H9 (cell line): ENCODE results near the gene FTH1. TPM values are rescaled to one million over a fixed set of nuclear protein-coding genes. Genes with fewer than 3 reads are reported as not detected.

ENCODE experiments used
- DNase-seq: peaks from one replicate; pipeline ENCODE4 v3.0.0-alpha.2; 2017
- H2AFZ ChIP-seq: one replicate; pipeline ENCODE4 v1.6.1; 2013; ENCODE audit warnings: mild to moderate bottlenecking, low read length, control low read depth, moderate library complexity
- H2AK5ac ChIP-seq: 2 replicates; pipeline ENCODE4 v1.6.1; 2013; ENCODE audit warnings: low read length, control low read depth, mixed read lengths; ENCODE audit not compliant: insufficient read length
- H2BK120ac ChIP-seq: one replicate; pipeline ENCODE4 v1.6.1; 2013; ENCODE audit warnings: low read depth, mild to moderate bottlenecking, low read length, control low read depth, inconsistent platforms; ENCODE audit not compliant: poor library complexity, severe bottlenecking
- H2BK12ac ChIP-seq: 2 replicates; pipeline ENCODE4 v1.6.1; 2013; ENCODE audit warnings: low read length, control low read depth, mixed read lengths, low read depth; ENCODE audit not compliant: insufficient read length
- H2BK15ac ChIP-seq: 2 replicates; pipeline ENCODE4 v1.6.1; 2013; ENCODE audit warnings: low read depth, low read length, control low read depth
- H2BK20ac ChIP-seq: one replicate; pipeline ENCODE4 v1.6.1; 2013; ENCODE audit warnings: low read depth, mild to moderate bottlenecking, low read length, control low read depth, inconsistent platforms; ENCODE audit not compliant: poor library complexity, severe bottlenecking
- H2BK5ac ChIP-seq: 2 replicates; pipeline ENCODE4 v1.6.1; 2013; ENCODE audit warnings: low read length, control low read depth, mixed read lengths; ENCODE audit not compliant: insufficient read length
- H3K14ac ChIP-seq: 2 replicates; pipeline ENCODE4 v1.6.1; 2013; ENCODE audit warnings: low read length, control low read depth; ENCODE audit not compliant: insufficient read depth
- H3K18ac ChIP-seq: 2 replicates; pipeline ENCODE4 v1.6.1; 2013; ENCODE audit warnings: low read depth, mild to moderate bottlenecking, mixed read lengths, low read length, control low read depth; ENCODE audit not compliant: insufficient read length
- H3K23ac ChIP-seq: 2 replicates; pipeline ENCODE4 v1.6.1; 2013; ENCODE audit warnings: low read length, control low read depth, mixed read lengths, low read depth; ENCODE audit not compliant: insufficient read length
- H3K23me2 ChIP-seq: 2 replicates; pipeline ENCODE4 v1.6.1; 2013; ENCODE audit warnings: low read depth, mild to moderate bottlenecking, mixed read lengths, low read length, control low read depth; ENCODE audit not compliant: insufficient read length, poor library complexity, severe bottlenecking
- H3K27ac ChIP-seq: 2 replicates; pipeline ENCODE4 v1.5.1; 2013; ENCODE audit warnings: low read length, control low read depth, mixed read lengths, low read depth; ENCODE audit not compliant: insufficient read length
- H3K27me3 ChIP-seq: 2 replicates; pipeline ENCODE4 v1.6.1; 2013; ENCODE audit warnings: low read length, control low read depth, inconsistent platforms; ENCODE audit not compliant: insufficient read depth
- H3K4ac ChIP-seq: 2 replicates; pipeline ENCODE4 v1.6.1; 2013; ENCODE audit warnings: low read depth, mild to moderate bottlenecking, control low read depth, inconsistent platforms, low read length, moderate library complexity
- H3K4me1 ChIP-seq: 2 replicates; pipeline ENCODE4 v1.6.1; 2013; ENCODE audit warnings: low read length, control low read depth, inconsistent platforms; ENCODE audit not compliant: insufficient read depth
- H3K4me2 ChIP-seq: 2 replicates; pipeline ENCODE4 v1.6.1; 2013; ENCODE audit warnings: low read length, control low read depth, mixed read lengths; ENCODE audit not compliant: insufficient read length, insufficient read depth
- H3K56ac ChIP-seq: 2 replicates; pipeline ENCODE4 v1.6.1; 2013; ENCODE audit warnings: low read depth, mild to moderate bottlenecking, mixed read lengths, low read length, control low read depth; ENCODE audit not compliant: insufficient read length
- H3K79me1 ChIP-seq: 2 replicates; pipeline ENCODE4 v1.6.1; 2013; ENCODE audit warnings: low read depth, mild to moderate bottlenecking, moderate library complexity, low read length, control low read depth, inconsistent platforms; ENCODE audit not compliant: insufficient read depth, poor library complexity, severe bottlenecking
- H3K79me2 ChIP-seq: 2 replicates; pipeline ENCODE4 v1.6.1; 2013; ENCODE audit warnings: low read length, control low read depth, inconsistent platforms; ENCODE audit not compliant: insufficient read depth
- H3K9ac ChIP-seq: 2 replicates; pipeline ENCODE4 v1.6.1; 2013; ENCODE audit warnings: low read length, control low read depth, mixed read lengths; ENCODE audit not compliant: insufficient read length; ENCODE audit errors: extremely low read depth
- H3K9me3 ChIP-seq: one replicate; pipeline ENCODE4 v1.6.1; 2013; ENCODE audit warnings: low read depth, low read length, inconsistent platforms; ENCODE audit not compliant: control insufficient read depth
- H3T11ph ChIP-seq: one replicate; pipeline ENCODE4 v1.6.1; 2013; ENCODE audit warnings: mild to moderate bottlenecking, low read length, control low read depth, inconsistent platforms
- H4K20me1 ChIP-seq: one replicate; pipeline ENCODE4 v1.6.1; 2013; ENCODE audit not compliant: control insufficient read depth, insufficient read length, insufficient read depth
- H4K5ac ChIP-seq: 2 replicates; pipeline ENCODE4 v1.6.1; 2013; ENCODE audit warnings: low read depth, mild to moderate bottlenecking, mixed read lengths, low read length, control low read depth; ENCODE audit not compliant: insufficient read length
- H4K8ac ChIP-seq: replicated peaks from 2 replicates; pipeline ENCODE4 v1.6.1; 2013; ENCODE audit warnings: low read length, control low read depth, mixed read lengths, low read depth; ENCODE audit not compliant: insufficient read length
- H4K91ac ChIP-seq: 2 replicates; pipeline ENCODE4 v1.6.1; 2013; ENCODE audit warnings: low read depth, mild to moderate bottlenecking, moderate library complexity, mixed read lengths, low read length, control low read depth; ENCODE audit not compliant: insufficient read length
- H3K27ac Mint-ChIP-seq, 3 experiments: 2 replicates in 2 of 3; 3 replicates in 1 of 3; pipeline ENCODE4 v1.8.0; 2020 to 2021; ENCODE audit warnings: mixed read lengths in 3 of 3, mild to moderate bottlenecking in 1 of 3, moderate library complexity in 1 of 3
- H3K27me3 Mint-ChIP-seq: 2 replicates; pipeline ENCODE4 v1.8.0; 2021; ENCODE audit warnings: low read depth, mild to moderate bottlenecking, moderate library complexity, mixed read lengths
- H3K36me3 Mint-ChIP-seq, 3 experiments: 2 replicates in 2 of 3; 3 replicates in 1 of 3; pipeline ENCODE4 v1.8.0; 2020 to 2021; ENCODE audit warnings: low read depth in 3 of 3, mixed read lengths in 3 of 3; ENCODE audit not compliant: insufficient read depth in 1 of 3
- H3K4me1 Mint-ChIP-seq, 2 experiments: 2 replicates each; pipeline ENCODE4 v1.8.0; 2020; ENCODE audit warnings: mixed read lengths in 2 of 2
- H3K4me3 Mint-ChIP-seq, 2 experiments: 2 replicates in 1 of 2; 3 replicates in 1 of 2; pipeline ENCODE4 v1.8.0; 2020 to 2021; ENCODE audit warnings: mild to moderate bottlenecking in 2 of 2, mixed read lengths in 2 of 2, moderate library complexity in 1 of 2
- H3K9me3 Mint-ChIP-seq, 2 experiments: 2 replicates in 1 of 2; 3 replicates in 1 of 2; pipeline ENCODE4 v1.8.0; 2020; ENCODE audit warnings: mild to moderate bottlenecking in 2 of 2, mixed read lengths in 2 of 2, moderate library complexity in 1 of 2
- CTCF ChIP-seq: fragments of 200-600 bp; sonication (generic); conservative IDR thresholded peaks from 3 replicates; pipeline ENCODE4 v1.8.0; 2021; ENCODE audit warnings: antibody characterized with exemption, mild to moderate bottlenecking
- total RNA-seq: library from RNA; stranded (reverse); gene quantifications from 2 replicates; pipeline ENCODE4 v1.2.1, GENCODE V29; 2021

The FTH1 gene
- total RNA-seq, 1 experiment from 2014 or later: 1,505 TPM

GRCh38 chr11:61928606-61929005 lies 38.8 kb downstream of the FTH1 start:
- Histone ChIP-seq H3K23ac (no peak overlapping the region), H2AK5ac (no peak overlapping the region), H3T11ph (no peak overlapping the region), H3K56ac (no peak overlapping the region), H2BK12ac (no peak overlapping the region), H3K14ac (no peak overlapping the region), H3K27me3 (no peaks in the 10 kb centered on the region), H4K91ac (no peak overlapping the region), H2AFZ (no peak overlapping the region), H2BK120ac (no peak overlapping the region), H3K18ac (no peak overlapping the region), H4K20me1 (no peaks in the 10 kb centered on the region), H2BK20ac (no peak overlapping the region), H3K79me1 (no peaks in the 10 kb centered on the region), H3K4me1 (peaks cover 3% of the 10 kb centered on the region; the same call in 1 of the 2 replicates), H3K4ac (no peak overlapping the region), H3K27ac (no peak overlapping the region), H3K23me2 (no peaks in the 10 kb centered on the region), H3K9ac (no peak overlapping the region), H3K9me3 (no peaks in the 10 kb centered on the region), H4K5ac (no peak overlapping the region), H2BK5ac (no peak overlapping the region), H3K79me2 (no peaks in the 10 kb centered on the region), H4K8ac (no peak overlapping the region), H3K4me2 (no peak overlapping the region), H2BK15ac (no peak overlapping the region)
- Mint-ChIP-seq H3K27ac (no peak overlapping the region), H3K27me3 (peaks cover 10% of the 10 kb centered on the region), H3K36me3 (peaks cover 0 to 5% (median 2%) of the 10 kb centered on the region in 3 experiments; a peak in 3 of 7 replicates), H3K4me3 (no peak overlapping the region), H3K9me3 (peaks cover 6% of the 10 kb centered on the region in 2 experiments), H3K4me1 (peaks cover 18 to 29% of the 10 kb centered on the region in 2 experiments)
- no peak for DNase-seq
- no peak for TF ChIP-seq CTCF
